Mesendoderm (in vitro differentiated cells): ENCODE results near the gene EVI5L.

ENCODE experiments used
- DNase-seq: peaks from one replicate; pipeline ENCODE4 v3.0.0; 2013
- H2AK5ac ChIP-seq: 2 replicates; pipeline ENCODE4 v1.6.1; 2013; ENCODE audit warnings: low read length, inconsistent platforms
- H2BK120ac ChIP-seq: 2 replicates; pipeline ENCODE4 v1.6.1; 2013; ENCODE audit warnings: low read depth, mild to moderate bottlenecking, low read length, moderate library complexity, mixed read lengths
- H2BK15ac ChIP-seq: replicated peaks from 2 replicates; pipeline ENCODE4 v1.6.1; 2013; ENCODE audit warnings: low read depth, mild to moderate bottlenecking, moderate library complexity
- H2BK5ac ChIP-seq: 2 replicates; pipeline ENCODE4 v1.6.1; 2013; ENCODE audit warnings: low read length, inconsistent platforms
- H3K18ac ChIP-seq: 2 replicates; pipeline ENCODE4 v1.6.1; 2013; ENCODE audit warnings: mild to moderate bottlenecking, low read length, mixed read lengths
- H3K23ac ChIP-seq: one replicate; pipeline ENCODE4 v1.6.1; 2013; ENCODE audit warnings: low read length
- H3K27ac ChIP-seq: 2 replicates; pipeline ENCODE4 v1.5.1; 2013; ENCODE audit warnings: low read depth, mild to moderate bottlenecking, inconsistent platforms, low read length, moderate library complexity
- H3K27me3 ChIP-seq: 2 replicates; pipeline ENCODE4 v1.6.1; 2013; ENCODE audit warnings: low read length, control low read depth, mild to moderate bottlenecking, inconsistent platforms; ENCODE audit not compliant: insufficient read depth, poor library complexity
- H3K36me3 ChIP-seq: 2 replicates; pipeline ENCODE4 v1.6.1; 2013; ENCODE audit warnings: low read length, inconsistent platforms; ENCODE audit not compliant: control insufficient read depth, insufficient read depth
- H3K4ac ChIP-seq: one replicate; pipeline ENCODE4 v1.6.1; 2013; ENCODE audit warnings: low read depth, mild to moderate bottlenecking, low read length, moderate library complexity
- H3K4me1 ChIP-seq: 2 replicates; pipeline ENCODE4 v1.6.1; 2013; ENCODE audit warnings: low read depth, low read length, inconsistent platforms; ENCODE audit not compliant: control insufficient read depth
- H3K4me2 ChIP-seq: 2 replicates; pipeline ENCODE4 v1.6.1; 2013; ENCODE audit warnings: low read length
- H3K4me3 ChIP-seq: 2 replicates; pipeline ENCODE4 v1.5.1; 2013; ENCODE audit warnings: mild to moderate bottlenecking, low read length
- H3K56ac ChIP-seq: one replicate; pipeline ENCODE4 v1.6.1; 2013; ENCODE audit warnings: low read length
- H3K79me1 ChIP-seq: 2 replicates; pipeline ENCODE4 v1.6.1; 2013; ENCODE audit warnings: low read length, inconsistent platforms
- H3K79me2 ChIP-seq: 2 replicates; pipeline ENCODE4 v1.6.1; 2013; ENCODE audit warnings: mild to moderate bottlenecking, low read length; ENCODE audit not compliant: control insufficient read depth, insufficient read depth
- H3K9ac ChIP-seq: 2 replicates; pipeline ENCODE4 v1.6.1; 2013; ENCODE audit warnings: low read length, inconsistent platforms
- H4K5ac ChIP-seq: one replicate; pipeline ENCODE4 v1.6.1; 2013; ENCODE audit warnings: low read length
- H4K8ac ChIP-seq: one replicate; pipeline ENCODE4 v1.6.1; 2013; ENCODE audit warnings: low read depth, mild to moderate bottlenecking, control low read depth, low read length, moderate library complexity
- WGBS: extraction: QIAGEN DNeasy Blood & Tissue Kit; methylation state at CpG from one replicate; pipeline ENCODE4 v1.1.7; 2013; ENCODE audit warnings: low lambda C conversion rate, missing lambda C conversion rate; ENCODE audit not compliant: insufficient coverage; ENCODE audit errors: extremely low coverage; 5-methylcytosine and 5-hydroxymethylcytosine counted together

Gene EVI5L

GRCh38 chr19:7877249-7877836 lies 47.3 kb downstream of the EVI5L start:
- no peaks in the 10 kb centered on the region for H3K4me1 ChIP-seq
- H4K5ac ChIP-seq, result no peak overlapping the region
- no peak overlapping the region for H3K4me2 ChIP-seq
- H3K9ac ChIP-seq, result no peak overlapping the region
- H3K79me1 ChIP-seq, result no peaks in the 10 kb centered on the region
- no peak overlapping the region for H3K27ac ChIP-seq
- no peak overlapping the region for H4K8ac ChIP-seq
- H2BK15ac ChIP-seq, result no peak overlapping the region
- no peak overlapping the region for H3K4ac ChIP-seq
- H2BK5ac ChIP-seq, result no peak overlapping the region
- H2AK5ac ChIP-seq, result no peak overlapping the region
- no CpG with 5 or more reads among the region's 6 CpGs for WGBS
- no peak overlapping the region for H3K18ac ChIP-seq
- no peak overlapping the region for H3K23ac ChIP-seq
- no peak for DNase-seq
- no peak overlapping the region for H3K4me3 ChIP-seq
- H3K56ac ChIP-seq, result no peak overlapping the region
- H3K36me3 ChIP-seq, result no peaks in the 10 kb centered on the region
- no peaks in the 10 kb centered on the region for H3K79me2 ChIP-seq
- H2BK120ac ChIP-seq, result no peak overlapping the region
- H3K27me3 ChIP-seq, result peaks cover 7% of the 10 kb centered on the region

- no peaks in the 10 kb centered on the region for H3K79me2 ChIP-seq
- no peak overlapping the region for H3K27ac ChIP-seq
- no peaks in the 10 kb centered on the region for H3K27me3 ChIP-seq
- H4K8ac ChIP-seq, result no peak overlapping the region
- no peak overlapping the region for H3K4ac ChIP-seq
- WGBS, result no CpG with 5 or more reads among the region's 18 CpGs
- no peak overlapping the region for H2BK5ac ChIP-seq
- no peak overlapping the region for H3K23ac ChIP-seq
- no peak overlapping the region for H2BK120ac ChIP-seq
- no peaks in the 10 kb centered on the region for H3K36me3 ChIP-seq
- H3K18ac ChIP-seq, result no peak overlapping the region
- H3K9ac ChIP-seq, result no peak overlapping the region
- no peaks in the 10 kb centered on the region for H3K79me1 ChIP-seq
- H3K4me3 ChIP-seq, result no peak overlapping the region
- H3K56ac ChIP-seq, result no peak overlapping the region
- H2BK15ac ChIP-seq, result no peak overlapping the region
- H4K5ac ChIP-seq, result no peak overlapping the region
- H2AK5ac ChIP-seq, result no peak overlapping the region
- DNase-seq, result no peak
- H3K4me2 ChIP-seq, result no peak overlapping the region
- H3K4me1 ChIP-seq, result no peaks in the 10 kb centered on the region
Measured at GRCh38 chr19:7879111-7879807, 49.2 kb downstream of the EVI5L start.

- Histone ChIP-seq H3K4ac (no peak overlapping the region), H4K5ac (no peak overlapping the region), H2BK120ac (no peak overlapping the region), H3K4me1 (no peaks in the 10 kb centered on the region), H3K9ac (no peak overlapping the region), H3K4me3 (no peak overlapping the region), H3K56ac (no peak overlapping the region), H2BK15ac (no peak overlapping the region), H3K27me3 (no peaks in the 10 kb centered on the region), H4K8ac (no peak overlapping the region), H3K79me1 (no peaks in the 10 kb centered on the region), H3K27ac (no peak overlapping the region), H2AK5ac (no peak overlapping the region), H3K18ac (no peak overlapping the region), H3K36me3 (no peaks in the 10 kb centered on the region), H3K4me2 (no peak overlapping the region), H2BK5ac (no peak overlapping the region), H3K23ac (no peak overlapping the region), H3K79me2 (no peaks in the 10 kb centered on the region)
- no peak for DNase-seq
- no CpG with 5 or more reads among the region's 19 CpGs for WGBS
Measured at GRCh38 chr19:7879836-7880235, 49.8 kb downstream of the EVI5L start.

- Histone ChIP-seq H3K79me1 (no peaks in the 10 kb centered on the region), H3K27ac (no peak overlapping the region), H3K18ac (no peak overlapping the region), H2BK5ac (no peak overlapping the region), H3K4ac (no peak overlapping the region), H3K56ac (no peak overlapping the region), H3K23ac (no peak overlapping the region), H3K4me3 (no peak overlapping the region), H4K5ac (no peak overlapping the region), H2BK120ac (no peak overlapping the region), H3K9ac (no peak overlapping the region), H3K4me2 (no peak overlapping the region), H2BK15ac (no peak overlapping the region), H3K4me1 (no peaks in the 10 kb centered on the region), H2AK5ac (no peak overlapping the region), H3K27me3 (no peaks in the 10 kb centered on the region), H4K8ac (no peak overlapping the region), H3K36me3 (no peaks in the 10 kb centered on the region), H3K79me2 (no peaks in the 10 kb centered on the region)
- WGBS, result no CpG with 5 or more reads among the region's 3 CpGs
- DNase-seq, result no peak
Measured at GRCh38 chr19:7881910-7882309, 51.9 kb downstream of the EVI5L start.

GRCh38 chr19:7883105-7883504 lies 53.1 kb downstream of the EVI5L start:
- no peak overlapping the region for H3K27ac ChIP-seq
- no CpG with 5 or more reads among the region's 4 CpGs for WGBS
- H3K9ac ChIP-seq, result no peak overlapping the region
- H2BK120ac ChIP-seq, result no peak overlapping the region
- H3K4me1 ChIP-seq, result no peaks in the 10 kb centered on the region
- no peak overlapping the region for H3K4ac ChIP-seq
- H3K4me3 ChIP-seq, result no peak overlapping the region
- no peak overlapping the region for H3K4me2 ChIP-seq
- H3K36me3 ChIP-seq, result no peaks in the 10 kb centered on the region
- no peak overlapping the region for H2AK5ac ChIP-seq
- no peak overlapping the region for H3K23ac ChIP-seq
- H3K18ac ChIP-seq, result no peak overlapping the region
- no peak overlapping the region for H2BK15ac ChIP-seq
- no peaks in the 10 kb centered on the region for H3K79me2 ChIP-seq
- H4K5ac ChIP-seq, result no peak overlapping the region
- no peak overlapping the region for H3K56ac ChIP-seq
- H4K8ac ChIP-seq, result no peak overlapping the region
- H3K27me3 ChIP-seq, result no peaks in the 10 kb centered on the region
- H3K79me1 ChIP-seq, result no peaks in the 10 kb centered on the region
- no peak for DNase-seq
- no peak overlapping the region for H2BK5ac ChIP-seq
